K562 (cell line): ENCODE measurements around the gene SLC2A8. TPM values are rescaled to one million over a fixed set of nuclear protein-coding genes. Genes with fewer than 3 reads are reported as not detected.

Source experiments
- DPF2 ChIP-seq: fragments of 450-650 bp; IDR thresholded peaks from 2 replicates; pipeline ENCODE4 v1.6.1; 2016
- MTA1 ChIP-seq: fragments of 450-650 bp; IDR thresholded peaks from 2 replicates; pipeline ENCODE4 v1.6.1; 2017; ENCODE audit warnings: borderline replicate concordance
- OTX1 ChIP-seq: fragments of 450-650 bp; formaldehyde crosslinking; IDR thresholded peaks from 2 replicates; pipeline ENCODE4 v1.4.0; 2022; ENCODE audit warnings: mild to moderate bottlenecking
- TOE1 ChIP-seq, 2 experiments: fragments of 450-650 bp in 1 of 2; sonication (generic) in 1 of 2; formaldehyde crosslinking in 1 of 2; IDR thresholded peaks; 2 replicates each; pipeline versions ENCODE4 v1.7.1 to v1.8.0; 2016 to 2022; ENCODE audit warnings: borderline replicate concordance in 2 of 2, mild to moderate bottlenecking in 2 of 2, antibody characterized with exemption in 1 of 2, inconsistent platforms in 1 of 2, low read depth in 1 of 2, missing genetic modification reagents in 1 of 2, moderate library complexity in 1 of 2
- polyA plus RNA-seq, 8 experiments: library from polyadenylated mRNA; depleted of rRNA in 4 of 8; stranded (reverse) in 5 of 8; unstranded in 3 of 8; fragments of >200 nt; fragmentation: Nextera tagmentation in 2 of 8; fragmentation: Illumina TruSeq in 1 of 8; extraction: Ambion mirVana in 2 of 8; extraction: Trizol in 1 of 8; gene quantifications; 2 replicates each; pipeline versions ENCODE4 v1.2.1 to v1.2.3, GENCODE V29; 2011 to 2014; ENCODE audit warnings: inconsistent platforms in 1 of 8, missing spikeins in 1 of 8
- total RNA-seq, 7 experiments: library from RNA; depleted of rRNA in 6 of 7; stranded (reverse); fragments of >200 nt in 6 of 7; fragmentation: Illumina TruSeq in 2 of 7; extraction: Trizol in 2 of 7; gene quantifications; 2 replicates each; pipeline versions ENCODE4 v1.2.1 to v1.2.3, GENCODE V29; 2011 to 2021; ENCODE audit warnings: low replicate concordance in 1 of 7
- TF ChIP-seq, protein P1 (sequence below): fragments of 450-650 bp; IDR thresholded peaks from 2 replicates; pipeline ENCODE4 v1.6.1; 2016; ENCODE audit warnings: low read depth, mild to moderate bottlenecking, moderate library complexity
- TF ChIP-seq, protein P2 (sequence below): sonication (generic); formaldehyde crosslinking; IDR thresholded peaks from 2 replicates; pipeline ENCODE4 v1.8.0; 2022; ENCODE audit warnings: missing genetic modification reagents, mild to moderate bottlenecking, borderline replicate concordance

The SLC2A8 gene
- total and polyA plus RNA-seq, 9 of the 15 experiments (the other 6 are each of a cell fraction or from before 2014, with no cell fraction given), result 0.13 to 12.9 (median 5.2) TPM

DNA sequence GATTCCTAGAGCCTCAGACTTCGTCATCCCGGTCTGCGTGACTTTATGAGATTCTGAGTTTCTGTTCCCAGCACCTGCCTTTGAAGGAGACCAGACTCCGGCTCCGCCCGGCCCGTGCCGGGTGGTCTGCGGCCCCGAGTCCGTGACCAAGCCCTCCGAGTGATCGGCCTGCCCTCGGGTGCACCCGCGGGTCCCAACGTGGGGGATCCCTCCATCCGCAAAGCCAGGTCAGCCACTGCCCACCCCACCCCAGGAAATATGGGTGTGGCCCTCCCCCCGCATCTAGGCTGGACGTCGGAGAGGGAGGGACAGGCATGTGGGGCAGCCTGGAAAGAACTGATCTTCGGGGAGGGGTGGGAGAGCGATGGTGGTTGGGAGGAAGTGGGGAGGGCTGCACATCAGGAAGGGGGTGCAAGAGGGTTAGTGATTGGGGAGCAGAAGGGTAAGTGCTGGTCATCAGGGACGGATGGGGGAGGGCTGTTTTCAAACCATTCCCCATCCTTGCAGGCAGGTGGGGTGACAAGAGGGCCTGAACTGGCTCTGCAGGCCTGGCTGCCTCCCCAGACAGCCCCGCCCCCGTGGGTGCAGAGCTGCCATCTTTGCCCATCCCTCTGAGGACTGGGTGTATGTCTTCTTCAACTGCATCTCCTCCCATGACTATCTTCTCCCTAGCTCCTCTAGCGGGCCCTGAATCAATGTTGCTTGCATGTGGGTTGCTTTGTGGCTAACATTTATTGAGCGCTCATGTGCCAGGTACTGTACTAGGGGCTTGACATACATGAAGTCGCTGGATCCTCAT lies 55.1 kb downstream of the SLC2A8 start (continued):
- TF ChIP-seq, protein P1, sequence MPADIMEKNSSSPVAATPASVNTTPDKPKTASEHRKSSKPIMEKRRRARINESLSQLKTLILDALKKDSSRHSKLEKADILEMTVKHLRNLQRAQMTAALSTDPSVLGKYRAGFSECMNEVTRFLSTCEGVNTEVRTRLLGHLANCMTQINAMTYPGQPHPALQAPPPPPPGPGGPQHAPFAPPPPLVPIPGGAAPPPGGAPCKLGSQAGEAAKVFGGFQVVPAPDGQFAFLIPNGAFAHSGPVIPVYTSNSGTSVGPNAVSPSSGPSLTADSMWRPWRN, result no peak; the same call in 1 of the 2 replicates
- TF ChIP-seq MTA1 (no peak), OTX1 (CRISPR knock-in tag) (0 out of 2 replicates have a peak, but pooled peaks have one; percentile 29), DPF2 (peak; percentile 33; the same call in 1 of the 2 replicates), TOE1 (IDR thresholded peaks at IDR 0.05; ENCODE audit: borderline replicate concordance) (0 out of 2 replicates have a peak, but pooled peaks have one; percentile 20), TOE1 (CRISPR knock-in tag; IDR thresholded peaks at IDR 0.05; ENCODE audit: borderline replicate concordance, low read depth) (no peak)
- TF ChIP-seq, protein P2, sequence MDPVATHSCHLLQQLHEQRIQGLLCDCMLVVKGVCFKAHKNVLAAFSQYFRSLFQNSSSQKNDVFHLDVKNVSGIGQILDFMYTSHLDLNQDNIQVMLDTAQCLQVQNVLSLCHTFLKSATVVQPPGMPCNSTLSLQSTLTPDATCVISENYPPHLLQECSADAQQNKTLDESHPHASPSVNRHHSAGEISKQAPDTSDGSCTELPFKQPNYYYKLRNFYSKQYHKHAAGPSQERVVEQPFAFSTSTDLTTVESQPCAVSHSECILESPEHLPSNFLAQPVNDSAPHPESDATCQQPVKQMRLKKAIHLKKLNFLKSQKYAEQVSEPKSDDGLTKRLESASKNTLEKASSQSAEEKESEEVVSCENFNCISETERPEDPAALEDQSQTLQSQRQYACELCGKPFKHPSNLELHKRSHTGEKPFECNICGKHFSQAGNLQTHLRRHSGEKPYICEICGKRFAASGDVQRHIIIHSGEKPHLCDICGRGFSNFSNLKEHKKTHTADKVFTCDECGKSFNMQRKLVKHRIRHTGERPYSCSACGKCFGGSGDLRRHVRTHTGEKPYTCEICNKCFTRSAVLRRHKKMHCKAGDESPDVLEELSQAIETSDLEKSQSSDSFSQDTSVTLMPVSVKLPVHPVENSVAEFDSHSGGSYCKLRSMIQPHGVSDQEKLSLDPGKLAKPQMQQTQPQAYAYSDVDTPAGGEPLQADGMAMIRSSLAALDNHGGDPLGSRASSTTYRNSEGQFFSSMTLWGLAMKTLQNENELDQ (CRISPR knock-in tag), result no peak
